ENCODE measurements around the gene DCTN5. TPM values are rescaled to one million over a fixed set of nuclear protein-coding genes. Genes with fewer than 3 reads are reported as not detected.
"Not testable (repeated sequence)": the region's sequence is repeated elsewhere in the genome, so short reads cannot be mapped to it uniquely, and the experiment has no call there.

Gene DCTN5
- total RNA-seq, 2 donors from 2014 or later, result 14.3 to 23.4 TPM

DNA sequence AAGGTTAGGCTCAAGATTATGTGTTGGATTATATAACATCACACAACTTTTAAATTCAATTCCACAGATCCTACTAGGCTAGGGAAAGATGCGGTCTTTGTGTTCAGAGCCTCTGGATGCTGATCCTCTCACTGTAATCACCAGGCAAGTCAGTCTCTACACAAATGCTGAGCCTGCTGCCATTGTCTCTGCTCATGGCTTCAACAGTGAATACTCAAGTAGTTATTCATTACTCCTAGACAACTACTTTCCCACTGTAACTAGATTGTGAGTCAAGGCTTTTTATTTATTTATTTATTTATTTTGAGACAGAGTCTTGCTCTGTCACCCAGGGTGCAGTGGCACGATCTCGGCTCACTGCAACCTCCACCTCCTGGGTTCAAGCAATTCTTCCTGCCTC lies 29.3 kb upstream of the DCTN5 start:
- H3K4me1 ChIP-seq, result no peaks in the 10 kb centered on the region
- no peak for DNase-seq
- TF ChIP-seq, protein P1, sequence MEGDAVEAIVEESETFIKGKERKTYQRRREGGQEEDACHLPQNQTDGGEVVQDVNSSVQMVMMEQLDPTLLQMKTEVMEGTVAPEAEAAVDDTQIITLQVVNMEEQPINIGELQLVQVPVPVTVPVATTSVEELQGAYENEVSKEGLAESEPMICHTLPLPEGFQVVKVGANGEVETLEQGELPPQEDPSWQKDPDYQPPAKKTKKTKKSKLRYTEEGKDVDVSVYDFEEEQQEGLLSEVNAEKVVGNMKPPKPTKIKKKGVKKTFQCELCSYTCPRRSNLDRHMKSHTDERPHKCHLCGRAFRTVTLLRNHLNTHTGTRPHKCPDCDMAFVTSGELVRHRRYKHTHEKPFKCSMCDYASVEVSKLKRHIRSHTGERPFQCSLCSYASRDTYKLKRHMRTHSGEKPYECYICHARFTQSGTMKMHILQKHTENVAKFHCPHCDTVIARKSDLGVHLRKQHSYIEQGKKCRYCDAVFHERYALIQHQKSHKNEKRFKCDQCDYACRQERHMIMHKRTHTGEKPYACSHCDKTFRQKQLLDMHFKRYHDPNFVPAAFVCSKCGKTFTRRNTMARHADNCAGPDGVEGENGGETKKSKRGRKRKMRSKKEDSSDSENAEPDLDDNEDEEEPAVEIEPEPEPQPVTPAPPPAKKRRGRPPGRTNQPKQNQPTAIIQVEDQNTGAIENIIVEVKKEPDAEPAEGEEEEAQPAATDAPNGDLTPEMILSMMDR (IDR thresholded peaks at IDR 0.05), result no peak
- no peak for TF ChIP-seq POLR2A (IDR thresholded peaks at IDR 0.05)
- H3K36me3 ChIP-seq (replicated peaks in 1 of 2; ENCODE audit: insufficient read depth in 1 of 2, low read depth in 2 of 2), result peaks cover 4 to 6% of the 10 kb centered on the region in 2 donors
- intact Hi-C loops (cut with DNase I), result no loop called here
- H3K9me3 ChIP-seq, result no peaks in the 10 kb centered on the region
- H3K27ac ChIP-seq, result no peak overlapping the region
- no peak for ATAC-seq
- no peaks in the 10 kb centered on the region for H3K27me3 ChIP-seq
- 97 to 100% methylated on average over 3 of the region's 3 CpGs for WGBS, 2 donors
- H3K4me3 ChIP-seq, result no peak overlapping the region

DNA sequence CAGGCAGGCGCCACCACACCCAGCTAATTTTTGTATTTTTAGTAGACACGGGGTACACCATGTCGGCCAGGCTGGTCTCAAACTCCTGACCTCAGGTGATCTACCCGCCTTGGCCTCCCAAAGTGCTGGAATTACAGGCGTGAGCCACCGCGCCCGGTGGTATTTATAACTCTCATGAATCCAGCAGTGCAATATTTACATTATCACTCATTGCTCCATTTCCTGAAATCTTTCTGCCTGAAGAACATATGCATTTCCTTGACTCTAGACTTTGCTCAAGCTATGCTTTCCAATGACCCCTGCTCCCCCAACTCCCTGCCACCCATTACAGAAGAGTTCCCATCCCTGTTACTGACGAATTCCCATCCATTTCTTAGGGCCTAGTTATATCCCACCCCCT lies 25.5 kb upstream of the DCTN5 start:
- TF ChIP-seq, protein P1 (IDR thresholded peaks at IDR 0.05), result no peak
- no peak for TF ChIP-seq POLR2A (IDR thresholded peaks at IDR 0.05)
- Histone ChIP-seq H3K36me3 (replicated peaks in 1 of 2; ENCODE audit: insufficient read depth in 1 of 2, low read depth in 2 of 2) (no peaks in the 10 kb centered on the region), H3K9me3 (no peaks in the 10 kb centered on the region), H3K27me3 (no peaks in the 10 kb centered on the region), H3K27ac (no peak overlapping the region), H3K4me3 (no peak overlapping the region), H3K4me1 (no peaks in the 10 kb centered on the region)
- WGBS, 2 donors, result 95 to 97% methylated on average over 9 of the region's 9 CpGs
- intact Hi-C loops (cut with DNase I), result no loop called here
- DNase-seq (no peak), ATAC-seq (no peak)

DNA sequence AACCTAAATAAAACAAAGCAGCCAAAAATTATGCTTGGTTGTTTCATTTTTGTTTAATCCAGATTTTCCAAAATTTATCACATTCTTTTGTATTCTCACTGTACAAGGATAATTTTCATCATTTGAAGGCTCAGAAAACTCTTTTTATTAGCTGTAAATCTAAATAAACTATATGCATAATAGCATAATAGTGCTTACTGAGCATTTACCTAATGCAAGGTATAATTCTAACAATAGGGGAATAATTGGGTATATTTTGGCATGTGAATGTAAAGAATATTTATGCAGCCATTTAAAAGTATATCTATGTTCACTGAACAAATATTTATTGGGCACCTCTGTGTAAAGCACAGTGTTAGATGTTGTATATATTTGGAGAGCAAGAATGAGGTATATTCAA lies 17.2 kb upstream of the DCTN5 start:
- no peak overlapping the region for H3K27ac ChIP-seq
- H3K27me3 ChIP-seq, result no peaks in the 10 kb centered on the region
- peaks cover 0 to 27% of the 10 kb centered on the region in 2 donors for H3K36me3 ChIP-seq (replicated peaks in 1 of 2; ENCODE audit: insufficient read depth in 1 of 2, low read depth in 2 of 2)
- intact Hi-C loops (cut with DNase I), result no loop called here
- H3K4me1 ChIP-seq, result no peaks in the 10 kb centered on the region
- TF ChIP-seq, protein P1 (IDR thresholded peaks at IDR 0.05), result no peak
- no peak for TF ChIP-seq POLR2A (IDR thresholded peaks at IDR 0.05)
- ATAC-seq, result no peak
- H3K9me3 ChIP-seq, result no peaks in the 10 kb centered on the region
- H3K4me3 ChIP-seq, result no peak overlapping the region
- no peak for DNase-seq

DNA sequence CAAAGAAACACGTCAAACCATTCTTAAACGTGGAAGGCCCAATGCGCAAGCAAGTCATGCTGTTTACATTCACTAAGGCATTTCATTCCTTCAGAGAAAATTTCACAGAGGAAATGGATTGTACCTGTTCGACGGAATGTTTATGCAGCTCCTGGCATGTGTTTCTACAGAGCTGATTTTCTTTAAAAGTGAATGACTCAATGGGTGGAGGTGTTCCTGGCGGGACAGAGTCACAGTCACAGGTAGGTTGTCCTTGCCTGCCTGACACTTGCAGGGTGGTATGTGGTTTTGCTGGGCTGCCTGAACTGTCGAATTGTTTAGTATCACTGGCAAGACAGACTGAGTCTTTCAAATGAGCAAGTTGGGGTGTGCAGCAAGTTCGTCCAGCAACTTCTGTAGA lies 11.8 kb upstream of the DCTN5 start:
- Histone ChIP-seq H3K9me3 (no peaks in the 10 kb centered on the region), H3K27ac (no peak overlapping the region), H3K4me3 (no peak overlapping the region), H3K4me1 (no peaks in the 10 kb centered on the region), H3K27me3 (no peaks in the 10 kb centered on the region), H3K36me3 (replicated peaks in 1 of 2; ENCODE audit: insufficient read depth in 1 of 2, low read depth in 2 of 2) (peaks cover 0 to 17% of the 10 kb centered on the region in 2 donors)
- ATAC-seq, result no peak
- no peak for DNase-seq
- TF ChIP-seq, protein P1 (IDR thresholded peaks at IDR 0.05), result no peak
- TF ChIP-seq POLR2A (IDR thresholded peaks at IDR 0.05), result no peak
- intact Hi-C loops (cut with DNase I), result no loop called here
- 89 to 94% methylated on average over 8 of the region's 8 CpGs for WGBS, 2 donors

DNA sequence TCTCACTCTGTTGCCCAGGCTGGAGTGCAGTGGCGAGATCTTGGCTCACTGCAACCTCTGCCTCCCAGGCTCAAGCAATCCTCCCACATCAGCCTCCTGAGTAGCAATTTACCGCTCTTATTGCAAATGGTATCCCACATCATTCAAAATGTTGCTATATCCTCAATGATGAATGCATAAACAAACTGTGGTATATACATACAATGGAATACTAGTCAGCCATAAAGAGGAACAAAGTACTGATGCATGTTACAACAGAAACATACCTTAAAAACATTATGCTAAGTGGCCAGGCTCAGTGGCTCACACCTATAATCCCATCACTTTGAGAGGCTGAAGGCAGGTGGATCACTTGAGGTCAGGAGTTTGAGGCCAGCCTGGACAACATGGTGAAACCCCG lies 9.4 kb upstream of the DCTN5 start:
- ATAC-seq, result not testable (repeated sequence)
- peaks cover 0 to 15% of the 10 kb centered on the region in 2 donors for H3K36me3 ChIP-seq (replicated peaks in 1 of 2; ENCODE audit: insufficient read depth in 1 of 2, low read depth in 2 of 2)
- 91 to 94% methylated on average over 3 of the region's 3 CpGs for WGBS, 2 donors

More for the DNA sequence above, 9.4 kb upstream of the DCTN5 start:
- H3K27ac ChIP-seq; H3K4me3 ChIP-seq; H3K9me3 ChIP-seq; intact Hi-C loops (cut with DNase I); H3K27me3 ChIP-seq; DNase-seq; H3K4me1 ChIP-seq: not testable (repeated sequence)

Data from body of pancreas (tissue), 4 donors.